GM18498 (cell line): Measurements from ENCODE around the gene PHLDB2.

Experiments used
- ATAC-seq: cut with Tn5 transposase; IDR thresholded peaks from one replicate; pipeline ENCODE4 v1.9.1; 2021; ENCODE audit warnings: mild to moderate bottlenecking, moderate library complexity; ENCODE audit not compliant: unreplicated experiment

PHLDB2 gene

GRCh38 chr3:111850537-111850936 is 8.5 kb upstream of the PHLDB2 start:
- ATAC-seq = no peak

GRCh38 chr3:111851511-111851954 is 7.5 kb upstream of the PHLDB2 start:
- ATAC-seq = no peak

DNA sequence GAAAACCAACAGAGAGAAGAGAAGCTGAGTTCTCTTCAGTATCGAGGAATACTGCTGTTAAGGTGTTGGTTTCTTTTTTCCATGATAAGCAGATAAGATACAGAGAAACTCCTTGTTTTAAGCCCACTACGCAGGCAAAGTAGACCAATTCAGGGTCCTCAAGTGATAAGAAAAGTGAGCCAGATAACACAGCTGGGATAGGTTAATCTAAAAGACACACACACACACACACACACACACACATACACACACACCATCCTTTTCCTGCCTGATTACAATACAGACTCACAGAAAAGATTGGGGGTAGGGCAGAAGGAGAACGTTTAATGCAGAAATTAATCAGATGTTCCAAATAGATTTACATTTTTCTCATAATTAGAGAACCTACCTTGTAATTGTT is 6.5 kb upstream of the PHLDB2 start:
- ATAC-seq = no peak

GRCh38 chr3:111853068-111853467 is 6.0 kb upstream of the PHLDB2 start:
- ATAC-seq = no peak

DNA sequence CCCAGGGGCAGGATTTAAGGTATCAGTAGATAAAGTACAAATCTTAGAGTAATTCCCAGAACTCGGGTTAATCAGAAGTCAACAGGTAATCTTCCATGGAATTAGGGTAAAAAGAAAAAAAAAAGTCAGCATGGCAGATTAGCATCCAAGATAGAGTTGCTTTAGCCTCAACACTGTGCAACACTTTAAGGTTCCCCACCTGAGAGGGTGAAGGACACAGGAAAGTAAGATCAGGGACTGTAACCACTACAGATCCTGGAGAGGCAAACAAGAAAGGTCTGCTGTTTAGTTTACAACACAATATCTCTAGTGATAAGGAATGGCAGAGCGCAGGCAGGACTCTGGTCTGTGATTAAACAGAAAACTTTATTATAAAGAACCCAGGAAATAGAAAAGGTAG is 4.1 kb upstream of the PHLDB2 start:
- no peak for ATAC-seq

- no peak for ATAC-seq
Measured at GRCh38 chr3:111856501-111856900, 2.6 kb upstream of the PHLDB2 start.

DNA sequence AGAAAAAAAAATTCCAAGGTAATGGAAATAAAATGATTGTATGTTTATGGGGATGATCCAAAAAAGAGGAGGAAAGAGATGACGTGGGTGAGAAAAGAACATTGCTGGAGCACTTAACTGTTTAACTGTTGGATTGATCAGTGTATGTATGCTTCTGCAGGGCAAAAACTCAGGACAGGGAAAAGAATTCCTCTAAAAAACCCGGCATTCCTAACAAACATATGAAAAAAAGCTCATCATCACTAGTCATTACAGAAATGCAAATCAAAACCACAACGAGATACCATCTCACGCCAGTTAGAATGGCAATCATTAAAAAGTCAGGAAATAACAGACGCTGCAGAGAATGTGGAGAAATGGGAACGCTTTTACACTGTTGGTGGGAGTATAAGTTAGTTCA is 1.6 kb upstream of the PHLDB2 start:
- ATAC-seq = no peak

GRCh38 chr3:111858642-111859041 is 423 bp upstream of the PHLDB2 start:
- no peak for ATAC-seq

DNA sequence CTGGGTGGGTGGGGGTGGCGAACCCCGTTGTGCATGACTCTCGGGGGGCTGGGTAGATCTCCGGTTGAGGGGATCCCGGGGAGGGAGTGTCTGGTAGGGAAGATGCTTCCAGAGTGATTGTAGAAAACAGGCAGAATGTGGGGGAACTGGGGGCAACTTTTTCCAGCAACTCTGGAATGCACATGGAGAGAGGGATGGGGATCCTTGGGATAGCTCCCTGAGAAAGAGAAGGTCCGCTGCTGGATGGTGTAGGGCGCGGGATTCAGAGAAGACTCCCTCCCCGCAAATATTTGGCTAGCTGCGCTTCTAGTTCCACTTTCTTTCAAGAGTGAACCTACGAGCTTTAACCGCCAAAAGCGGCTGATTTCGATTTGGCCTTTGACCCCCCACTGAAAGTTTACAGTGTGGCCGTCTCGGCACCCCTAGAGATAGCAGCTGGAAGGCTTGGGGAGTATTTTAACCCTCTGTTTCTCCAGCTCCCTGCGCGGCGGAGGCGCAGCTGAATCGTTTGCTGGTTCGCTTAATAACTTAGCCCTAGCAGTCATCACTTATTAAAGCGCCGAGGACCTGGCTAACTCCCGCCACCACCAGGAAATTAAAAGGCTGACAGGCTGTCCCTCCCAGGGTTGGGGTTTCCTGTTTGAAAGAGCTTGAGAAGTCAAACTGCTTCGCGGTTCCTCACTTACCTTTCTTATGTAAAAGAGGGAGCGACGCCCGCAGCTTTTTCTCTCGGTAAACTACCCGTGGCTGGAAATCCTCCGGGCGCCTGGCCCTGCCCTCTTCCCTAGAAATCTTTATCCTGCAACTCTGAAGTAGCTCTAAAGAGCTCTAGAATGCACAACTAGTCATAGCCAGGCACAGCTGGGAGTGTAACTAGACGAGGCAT is 1.2 kb downstream of the PHLDB2 start:
- peak; percentile 93 for ATAC-seq

- no peak for ATAC-seq
Measured at GRCh38 chr3:111861391-111861790, 2.3 kb downstream of the PHLDB2 start.

DNA sequence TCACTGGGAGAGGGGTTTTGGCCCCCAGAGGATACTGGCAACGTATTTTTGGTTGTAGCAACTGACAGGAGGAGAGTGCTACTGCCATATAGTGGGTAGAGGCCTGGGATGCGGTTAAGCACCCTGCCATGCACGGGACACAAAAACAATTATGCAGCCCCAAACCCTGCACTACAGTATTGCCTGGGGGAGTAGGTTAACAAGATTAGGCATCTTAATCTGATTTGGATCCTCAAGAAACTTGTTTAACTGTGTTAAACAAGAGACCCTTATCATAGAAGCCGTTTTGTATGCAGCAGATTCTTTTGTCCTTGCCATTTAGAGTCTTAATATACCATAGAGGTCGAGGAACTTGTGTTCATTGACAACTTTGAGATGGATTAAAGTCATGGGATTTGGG is 3.4 kb downstream of the PHLDB2 start:
- no peak for ATAC-seq

DNA sequence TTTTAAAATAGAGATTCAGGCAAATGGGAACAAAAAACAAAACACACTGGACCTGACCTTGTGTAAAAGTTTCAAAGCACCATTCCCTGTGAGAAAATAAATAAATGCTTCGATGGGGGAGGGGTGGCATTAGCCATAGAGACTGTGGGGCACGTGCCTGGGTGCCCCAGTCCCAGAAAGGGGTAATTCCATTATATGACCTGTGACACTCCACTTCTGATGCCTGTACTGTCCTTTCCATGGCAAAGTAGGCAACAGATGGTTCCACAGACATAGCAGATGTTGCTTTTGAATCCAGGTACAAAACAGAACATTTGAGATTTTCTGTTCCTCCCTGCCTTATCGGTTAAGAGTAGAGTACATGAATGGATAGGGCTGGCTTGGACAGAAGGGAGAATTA is 3.9 kb downstream of the PHLDB2 start:
- ATAC-seq = no peak

- ATAC-seq = no peak
Measured at GRCh38 chr3:111863942-111864694, 5.1 kb downstream of the PHLDB2 start.

DNA sequence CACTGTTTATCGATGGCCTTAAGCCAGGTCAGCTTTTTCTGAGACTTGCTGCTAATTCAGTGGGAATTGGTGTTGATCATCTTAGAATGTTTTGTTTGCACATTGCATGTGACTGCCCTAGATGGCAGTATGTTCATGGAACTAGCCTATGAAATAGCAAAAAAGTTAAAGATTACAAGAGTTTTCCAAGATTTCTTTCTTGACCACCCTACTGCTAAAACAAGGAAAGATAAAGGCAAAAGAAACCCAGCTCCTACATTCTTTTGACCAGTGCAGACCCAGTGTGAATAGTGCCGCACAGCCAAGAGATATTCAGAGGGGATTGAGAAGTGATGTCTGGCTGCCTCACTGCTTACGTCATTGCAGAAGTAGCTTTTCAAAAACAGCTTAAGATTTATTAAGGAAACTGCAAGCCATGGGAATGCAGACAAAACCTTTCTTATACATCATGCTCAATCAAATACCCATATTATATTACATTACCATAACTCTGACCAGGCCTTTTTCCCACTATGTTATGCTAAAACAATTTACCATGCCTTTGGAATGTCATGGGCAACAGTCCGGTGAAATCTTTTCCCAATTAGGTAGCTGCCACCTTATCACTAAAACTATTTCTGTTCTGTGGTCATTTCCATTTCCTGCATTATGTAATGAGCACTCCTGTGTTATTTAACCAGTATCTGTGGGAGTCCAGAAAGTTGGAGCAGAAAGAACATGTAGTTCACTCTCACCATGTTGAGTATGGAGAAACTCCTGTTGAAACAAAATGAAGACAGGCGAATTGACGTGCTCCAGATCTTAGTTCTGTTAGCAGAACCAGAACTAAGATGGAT is 6.0 kb downstream of the PHLDB2 start:
- no peak for ATAC-seq

- ATAC-seq = no peak
Measured at GRCh38 chr3:111867889-111868426, 8.9 kb downstream of the PHLDB2 start.

DNA sequence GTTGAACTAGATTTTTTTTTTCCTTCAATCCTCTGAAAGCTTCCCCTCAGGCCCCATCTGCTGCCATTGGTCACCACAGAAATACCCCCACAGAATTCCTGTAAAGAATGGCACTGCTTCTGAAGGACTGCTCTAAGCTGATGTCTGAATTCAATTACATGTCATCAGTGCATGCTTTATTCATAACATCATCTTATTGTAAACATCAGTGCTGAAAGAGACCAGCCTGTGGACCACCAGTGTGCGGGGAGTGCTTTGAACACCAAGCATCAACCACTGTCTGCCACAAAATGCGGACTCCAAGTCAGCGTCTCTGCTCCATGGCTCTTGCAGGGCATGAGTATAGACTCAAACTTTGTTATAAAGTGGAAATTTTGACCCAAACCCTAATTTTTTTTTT is 11.6 kb downstream of the PHLDB2 start:
- no peak for ATAC-seq

DNA sequence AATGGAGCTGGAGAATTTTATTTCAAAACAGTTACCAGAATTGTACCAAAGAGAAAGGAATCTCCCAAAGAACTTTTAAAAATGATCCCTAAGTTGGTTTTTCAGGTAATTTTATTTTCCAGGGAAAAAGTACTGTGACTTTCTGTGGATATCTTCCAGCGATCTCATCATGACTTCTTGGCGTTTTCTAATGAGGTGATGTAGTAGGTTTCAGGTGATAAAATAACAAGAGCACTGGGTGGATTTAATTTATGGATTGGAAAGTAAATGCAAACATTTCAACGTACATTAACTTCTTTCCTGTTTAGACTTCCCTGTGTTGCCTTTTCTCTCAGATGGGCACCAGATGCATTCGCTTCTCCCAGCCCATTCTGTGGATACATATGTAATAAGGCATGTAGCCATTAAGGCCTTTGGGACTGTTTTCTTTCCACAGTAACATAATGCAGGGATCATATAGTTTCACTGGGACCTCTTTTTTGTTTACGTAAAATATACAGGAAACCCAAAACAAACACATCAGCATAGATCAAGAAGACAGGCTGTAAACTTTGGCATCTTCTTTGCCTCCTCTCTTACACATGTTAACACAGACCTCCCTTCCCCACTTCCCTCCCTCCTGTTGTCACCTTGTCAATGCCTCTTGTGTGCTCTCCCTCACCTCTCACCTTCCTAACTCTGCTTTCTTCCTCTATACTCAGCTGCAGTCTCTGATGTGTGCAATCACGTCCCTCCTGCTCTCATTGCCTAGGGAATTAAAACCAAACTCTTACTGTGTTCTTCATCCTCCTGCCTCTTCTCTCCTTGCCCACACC is 13.0 kb downstream of the PHLDB2 start:
- ATAC-seq = no peak

- ATAC-seq = no peak
Measured at GRCh38 chr3:111872979-111873378, 13.9 kb downstream of the PHLDB2 start.

GRCh38 chr3:111874177-111874820 is 15.2 kb downstream of the PHLDB2 start:
- ATAC-seq = no peak

DNA sequence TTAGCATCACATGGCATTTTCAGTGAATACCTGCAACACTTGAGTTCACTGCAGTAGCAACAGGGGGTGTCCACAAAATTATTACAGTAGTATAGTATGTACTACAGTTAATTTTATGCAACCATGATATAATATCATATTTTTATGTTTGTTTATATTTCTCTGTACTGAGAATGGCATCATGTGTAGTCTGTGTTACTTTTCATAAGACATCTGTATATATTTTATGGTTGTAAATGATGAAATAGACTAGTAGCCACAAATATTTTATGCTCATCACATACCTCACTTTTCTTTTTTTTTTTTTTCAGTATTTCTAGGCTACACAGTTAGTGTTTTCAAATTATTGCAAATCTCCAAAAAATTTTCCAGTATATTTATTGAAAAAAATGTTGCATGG is 22.4 kb downstream of the PHLDB2 start:
- ATAC-seq = no peak
